GM12892 (cell line): Measurements from ENCODE around the gene HNF4A.

ENCODE experiments used
- DNase-seq: peaks from one replicate; pipeline ENCODE4 v3.0.0; 2011; ENCODE audit not compliant: insufficient read length
- FAIRE-seq: peaks from 2 replicates; lab custom pipeline; 2011; peaks lifted over from hg19 to GRCh38; lab: Jason Lieb, UNC
- POLR2A ChIP-seq: IDR thresholded peaks from 2 replicates; pipeline ENCODE4 v1.6.1; 2011; ENCODE audit warnings: low read depth, low read length, control low read depth
- POLR2AphosphoS5 ChIP-seq: IDR thresholded peaks from 2 replicates; pipeline ENCODE4 v1.6.1; 2011; ENCODE audit warnings: low read depth, low read length, control low read depth
- TAF1 ChIP-seq: IDR thresholded peaks from 2 replicates; pipeline ENCODE4 v1.6.1; 2011; ENCODE audit warnings: low read depth, mild to moderate bottlenecking, control low read depth, low read length, borderline replicate concordance

Gene HNF4A

DNA sequence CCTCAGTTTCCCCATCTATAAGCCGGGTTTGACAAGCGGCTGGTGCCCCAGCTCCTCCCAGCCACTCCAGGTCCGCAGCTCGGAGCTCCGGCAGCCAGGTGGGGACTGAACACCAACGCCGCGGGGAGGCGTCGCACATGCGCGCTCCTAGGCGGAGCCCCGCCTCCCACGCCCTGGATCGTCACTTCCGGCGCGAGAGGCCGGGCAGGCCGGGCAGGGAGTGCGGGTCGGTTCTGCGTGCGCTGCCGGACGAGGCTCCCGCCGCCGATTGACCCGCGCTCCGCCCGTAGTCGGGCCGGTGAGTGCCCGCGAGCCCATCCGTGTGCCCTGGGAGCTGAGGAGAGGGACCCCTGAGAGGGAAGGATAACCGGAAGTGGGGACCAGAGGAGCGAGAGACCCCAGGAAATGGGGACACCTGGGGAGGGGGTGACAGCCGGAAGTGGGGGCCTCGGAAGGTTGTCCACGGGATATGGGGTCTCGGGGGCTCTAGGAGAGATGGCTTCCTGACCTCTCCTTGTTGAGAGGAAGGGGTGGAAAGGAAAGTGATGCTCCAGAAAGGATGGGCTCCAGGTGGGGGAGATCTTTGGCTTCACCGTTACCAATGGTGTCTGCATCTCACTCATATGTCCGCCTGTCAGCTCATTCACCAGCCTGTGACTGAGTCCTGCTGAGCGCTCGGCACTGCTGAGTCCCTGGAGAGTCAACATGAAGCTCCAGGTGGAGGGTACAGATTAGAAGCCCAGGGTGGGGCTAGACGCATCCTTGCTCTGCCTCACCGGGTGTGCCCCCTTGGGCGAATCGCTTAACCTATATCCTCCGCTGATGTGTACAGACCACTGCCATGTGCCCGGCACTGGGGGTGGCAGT, 120.4 kb downstream of the HNF4A start, which contains the start of gene TTPAL:
TTPAL (plus strand) TSS at position 181 of the 867 bp plus-strand sequence. CDS start 4,126 bp downstream, outside the sequence.
- TF ChIP-seq POLR2A (peak; percentile 97), TAF1 (peak; percentile 83), POLR2AphosphoS5 (peak; percentile 94)
- FAIRE-seq: peak; percentile 93

DNA sequence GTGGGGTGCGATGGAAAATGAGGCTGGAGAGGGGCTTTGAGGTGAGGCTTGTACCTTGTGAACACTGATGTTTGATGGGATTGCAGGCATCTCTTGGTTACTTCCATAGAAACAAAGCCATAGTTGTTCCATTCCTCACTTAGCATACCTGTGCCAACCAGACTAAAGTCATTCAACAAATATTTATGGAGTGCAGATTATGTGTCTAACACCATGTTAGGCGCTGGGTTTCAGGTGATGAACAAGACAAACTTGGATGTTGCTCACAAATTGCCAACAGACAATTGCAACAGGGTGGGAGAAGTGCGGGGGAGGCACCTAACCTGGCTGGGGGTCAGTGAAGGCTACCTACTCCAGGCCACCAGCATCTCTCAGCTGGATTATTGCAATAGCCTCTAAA, 121.7 kb downstream of the HNF4A start:
- TF ChIP-seq POLR2AphosphoS5: no peak
- no peak for TF ChIP-seq POLR2A
- no peak for TF ChIP-seq TAF1
- FAIRE-seq (no peak), DNase-seq (no peak)

More for the DNA sequence above, 120.4 kb downstream of the HNF4A start, which contains the start of gene TTPAL:
- DNase-seq: peak; percentile 92

DNA sequence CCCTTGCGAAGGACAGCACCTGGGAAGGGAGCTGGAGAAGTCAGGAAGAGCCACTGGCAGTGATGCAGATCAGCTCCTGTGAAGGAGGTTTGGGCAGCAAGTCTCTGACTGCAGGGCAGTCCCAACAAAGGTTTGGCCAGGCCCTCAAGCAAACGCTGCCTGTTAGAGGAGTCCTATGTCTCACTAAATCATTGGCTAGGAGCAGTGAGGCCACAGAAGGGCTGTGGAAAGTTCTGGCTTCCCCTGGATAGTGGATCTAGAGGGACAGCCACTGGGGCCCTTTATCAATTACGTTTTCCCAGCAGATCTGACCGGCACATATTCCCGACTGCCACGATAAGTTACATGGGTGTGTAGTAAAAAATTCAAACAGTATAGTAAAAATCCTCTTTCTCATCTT, 122.7 kb downstream of the HNF4A start:
- TF ChIP-seq TAF1: no peak
- FAIRE-seq (no peak), DNase-seq (no peak)

DNA sequence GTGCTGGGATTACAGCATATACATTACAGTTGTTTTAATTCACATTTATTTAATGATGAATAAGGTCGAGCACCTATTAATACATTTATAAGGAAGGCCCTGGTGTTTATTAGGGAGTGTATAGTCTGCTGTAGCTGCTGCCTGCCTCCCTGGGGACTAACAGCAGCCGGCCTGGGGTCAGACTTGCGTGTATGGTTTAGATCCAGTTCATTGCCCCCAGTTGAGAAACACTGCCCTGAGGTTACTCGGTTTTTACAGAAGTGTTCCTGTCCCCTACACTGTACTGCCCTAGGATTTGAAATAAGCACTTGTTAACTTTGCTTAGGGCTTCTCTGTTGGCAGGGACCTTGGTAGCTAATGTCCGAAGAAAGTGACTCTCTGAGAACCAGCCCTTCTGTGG, 124.1 kb downstream of the HNF4A start:
- TF ChIP-seq TAF1 (no peak), POLR2AphosphoS5 (no peak), POLR2A (no peak)
- DNase-seq: no peak
- no peak for FAIRE-seq

DNA sequence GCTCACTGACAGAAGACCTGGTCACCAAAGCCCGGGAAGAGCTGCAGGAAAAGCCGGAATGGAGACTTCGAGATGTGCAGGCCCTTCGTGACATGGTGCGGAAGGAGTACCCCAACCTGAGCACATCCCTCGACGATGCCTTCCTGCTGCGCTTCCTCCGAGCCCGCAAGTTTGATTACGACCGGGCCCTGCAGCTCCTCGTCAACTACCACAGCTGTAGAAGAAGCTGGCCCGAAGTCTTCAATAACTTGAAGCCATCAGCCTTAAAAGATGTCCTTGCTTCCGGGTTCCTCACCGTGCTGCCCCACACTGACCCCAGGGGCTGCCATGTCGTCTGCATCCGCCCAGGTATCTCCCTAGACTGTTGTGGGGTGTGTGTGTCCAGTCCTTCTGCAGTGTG, 124.6 kb downstream of the HNF4A start:
- no peak for FAIRE-seq
- TF ChIP-seq TAF1 (no peak), POLR2AphosphoS5 (no peak), POLR2A (no peak)
- no peak for DNase-seq

DNA sequence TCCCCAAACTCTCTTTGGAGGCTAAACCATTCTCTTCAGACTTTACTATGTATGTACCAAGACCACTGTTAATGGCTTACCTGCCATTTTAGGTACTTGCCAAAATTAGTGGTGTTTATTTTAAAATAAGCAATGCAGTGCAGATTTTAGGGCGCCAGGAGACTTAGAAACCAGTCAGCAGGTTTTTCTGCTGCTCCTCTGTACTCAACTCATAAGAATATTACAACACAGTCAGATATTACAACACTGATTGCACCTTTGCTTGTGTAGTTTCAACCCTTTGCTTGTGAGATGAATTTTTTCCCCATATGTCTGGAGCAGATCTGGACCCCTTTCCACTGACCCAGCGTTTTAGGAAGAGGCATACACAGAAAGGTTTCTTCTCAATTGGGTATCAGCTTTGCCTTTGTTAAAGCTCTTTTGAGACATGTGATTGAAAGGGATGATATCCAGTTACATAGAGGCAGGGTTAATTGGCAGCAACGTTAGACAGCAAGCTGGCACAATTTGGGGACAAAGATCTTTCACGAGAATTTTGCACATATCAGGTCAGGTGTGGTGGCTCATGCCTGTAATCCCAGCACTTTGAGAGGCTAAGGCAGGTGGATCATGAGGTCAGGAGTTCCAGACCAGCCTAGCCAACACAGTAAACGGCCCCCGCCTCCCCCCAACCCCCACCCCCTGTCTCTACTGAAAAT, 126.4 kb downstream of the HNF4A start:
- DNase-seq (no peak), FAIRE-seq (no peak)
- TF ChIP-seq POLR2AphosphoS5: no peak
- TF ChIP-seq POLR2A: no peak
- TF ChIP-seq TAF1: no peak

DNA sequence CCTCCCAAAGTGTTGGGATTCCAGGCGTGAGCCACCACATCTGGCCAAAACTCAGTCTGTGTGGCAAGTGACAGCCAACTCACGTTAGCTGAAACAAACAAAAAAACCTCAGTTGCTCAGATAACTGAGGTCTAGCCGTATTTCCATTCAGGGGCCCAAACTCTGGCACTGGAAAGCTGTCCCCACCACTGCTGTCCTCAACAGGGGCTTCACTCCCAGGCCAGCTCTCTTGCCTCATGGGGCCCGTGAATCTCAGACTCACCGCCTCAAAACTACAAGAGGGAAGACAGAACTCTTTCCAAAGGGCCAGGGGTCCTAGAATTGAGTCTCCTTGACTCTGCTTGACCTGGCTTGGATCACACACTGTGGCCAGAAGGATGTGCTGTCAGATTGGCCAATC, 127.6 kb downstream of the HNF4A start:
- TF ChIP-seq POLR2AphosphoS5 (no peak), TAF1 (no peak), POLR2A (no peak)
- FAIRE-seq: no peak

More for the DNA sequence above, 127.6 kb downstream of the HNF4A start:
- DNase-seq: no peak
